Stimulated activated naive CD4-positive, alpha-beta T cell treated with Interleukin-2 at 50 U/mL for 16 hours (primary cell): ENCODE data around the gene SH3TC1.

ENCODE experiments used
- DNase-seq: peaks from one replicate; lab custom pipeline; 2025; lab: John Stamatoyannopoulos, UW

The SH3TC1 gene

DNA sequence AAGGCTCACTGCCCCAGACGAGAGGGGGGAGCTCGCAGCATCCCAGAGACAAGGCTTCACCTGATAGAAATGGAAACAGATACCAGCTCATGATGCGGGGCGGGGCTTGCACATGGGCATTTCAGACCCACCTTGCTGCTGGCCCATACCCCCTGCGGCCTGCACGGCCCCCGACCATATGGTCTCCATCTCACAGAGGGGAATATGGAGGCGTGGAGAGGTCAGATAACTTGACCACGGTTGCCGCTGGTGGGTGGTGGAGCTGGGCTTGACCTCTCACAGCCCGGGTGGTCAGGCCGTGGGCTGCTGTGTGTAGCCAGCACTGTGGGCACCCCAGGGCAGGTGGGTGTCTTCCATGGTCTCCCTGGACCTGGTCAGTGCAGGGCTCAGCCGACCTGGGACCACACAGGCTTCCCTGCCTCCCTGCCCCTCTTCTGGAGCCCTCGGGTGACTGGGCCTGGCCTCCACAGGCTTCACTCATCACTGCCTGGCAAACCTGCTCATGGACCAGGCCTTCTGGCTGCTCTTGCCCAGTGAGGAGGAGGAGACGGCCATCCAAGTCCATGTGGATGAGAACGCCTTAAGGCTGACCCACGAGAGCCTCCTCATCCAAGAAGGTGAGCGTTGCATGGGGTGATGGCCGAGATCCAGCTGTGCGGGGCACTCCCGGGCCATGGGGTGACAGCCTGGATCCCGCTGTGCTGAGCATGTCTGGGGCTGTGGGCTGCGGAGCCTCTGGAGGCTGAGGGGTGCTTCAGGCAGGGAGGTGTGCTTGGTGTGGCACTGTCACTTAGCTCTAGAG lies 16.8 kb downstream of the SH3TC1 start:
- no peak for DNase-seq

DNA sequence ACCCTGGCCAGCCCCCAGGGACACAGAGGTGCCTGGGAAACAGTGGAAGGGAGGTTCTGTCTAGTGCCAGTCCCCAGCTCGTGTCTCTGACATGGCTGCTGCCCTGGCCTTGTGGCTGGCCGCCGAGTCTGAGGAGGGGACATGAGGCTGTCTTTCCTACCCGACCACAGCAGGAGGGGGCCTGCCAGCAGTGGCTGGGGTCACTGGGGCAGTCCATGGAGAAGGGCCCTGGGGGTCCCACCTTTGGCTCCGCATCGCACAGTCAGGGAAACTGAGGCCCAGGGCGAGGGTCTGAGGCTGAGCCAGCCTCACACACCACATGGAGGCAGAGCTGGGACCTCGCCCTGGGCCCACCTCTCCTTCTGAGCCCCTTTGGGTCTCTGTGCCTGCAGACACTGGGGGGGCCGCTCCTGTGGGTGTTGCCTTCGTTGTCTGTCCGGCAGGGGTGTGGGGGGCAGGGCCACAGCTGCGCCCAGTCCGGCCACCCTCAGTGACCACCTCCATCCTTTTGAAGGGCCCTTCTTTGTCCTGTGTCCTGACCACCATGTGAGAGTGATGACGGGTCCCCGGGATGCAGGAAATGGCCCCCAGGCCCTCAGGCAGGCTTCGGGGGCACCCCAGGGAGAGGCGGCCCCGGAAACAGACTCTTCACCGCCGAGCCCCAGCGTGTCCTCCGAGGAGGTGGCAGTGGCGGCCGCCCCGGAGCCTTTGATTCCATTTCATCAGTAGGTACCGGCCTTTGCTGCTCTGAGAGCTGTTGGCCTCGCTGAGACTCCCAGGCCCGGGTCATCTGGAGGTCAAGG lies 17.6 kb downstream of the SH3TC1 start:
- DNase-seq = no peak

DNA sequence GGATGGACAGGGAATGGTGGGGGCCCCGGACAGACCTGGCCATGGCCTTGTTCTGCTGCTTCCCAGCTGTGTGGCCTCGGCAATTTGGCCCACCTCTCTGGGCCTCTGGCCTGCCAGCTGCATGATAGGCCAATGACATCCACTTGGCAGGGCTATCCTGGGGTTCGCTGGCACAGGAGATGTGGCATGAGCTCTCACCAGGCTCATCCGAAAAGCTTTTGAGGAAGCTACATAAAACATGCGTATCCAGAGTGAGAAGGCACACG lies 18.1 kb downstream of the SH3TC1 start:
- no peak for DNase-seq

DNA sequence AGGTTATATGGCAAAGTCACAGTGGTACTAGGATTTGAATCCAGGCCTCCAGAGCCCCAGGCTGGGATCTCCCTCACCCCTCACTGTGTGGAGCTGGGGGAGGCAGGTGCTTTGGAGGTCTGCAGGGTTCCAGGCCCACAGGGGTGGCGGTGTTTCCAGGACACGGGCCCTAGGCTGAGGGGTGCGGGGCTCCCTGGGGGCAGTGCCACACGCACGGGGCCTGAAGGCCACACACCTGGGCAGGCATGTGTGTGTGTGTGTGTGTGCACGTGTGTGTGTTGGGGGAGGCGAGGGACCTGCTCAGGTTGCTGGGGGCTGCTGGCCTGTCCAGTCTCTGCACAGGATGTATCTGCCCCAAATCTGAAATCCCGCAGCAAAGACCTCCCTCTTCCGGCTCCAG lies 18.8 kb downstream of the SH3TC1 start:
- no peak for DNase-seq

DNA sequence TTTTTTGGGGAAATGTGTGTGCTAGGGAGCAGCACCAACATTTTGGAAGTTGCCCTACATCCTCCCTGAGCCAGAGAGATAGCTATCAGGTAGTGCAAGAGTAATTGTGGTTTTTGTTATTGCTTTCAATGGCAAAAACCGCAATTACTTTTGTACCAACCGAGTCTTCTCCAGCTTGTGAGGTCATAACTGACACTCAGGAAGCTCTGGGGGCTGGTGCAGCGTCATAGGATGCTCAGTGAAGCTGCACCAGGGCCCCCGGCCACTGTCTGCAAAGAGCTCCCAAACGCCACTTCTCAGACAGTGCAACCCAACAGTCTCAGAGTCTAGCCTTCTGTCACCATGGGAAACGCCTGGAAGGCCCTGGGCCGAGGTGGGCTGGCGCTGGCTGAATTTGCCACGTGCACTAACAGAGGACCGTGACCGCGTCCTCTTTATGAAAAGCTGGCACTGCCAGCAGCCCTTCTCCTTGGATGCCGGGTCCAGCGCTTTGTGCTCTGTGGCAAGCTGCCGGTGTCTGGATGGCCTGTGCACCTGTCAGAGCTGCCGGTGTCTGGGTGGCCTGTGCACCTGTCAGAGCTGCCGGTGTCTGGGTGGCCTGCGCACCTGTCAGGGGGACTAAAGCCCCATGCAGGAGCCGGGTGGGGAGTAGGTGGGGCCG lies 19.4 kb downstream of the SH3TC1 start:
- no peak for DNase-seq

DNA sequence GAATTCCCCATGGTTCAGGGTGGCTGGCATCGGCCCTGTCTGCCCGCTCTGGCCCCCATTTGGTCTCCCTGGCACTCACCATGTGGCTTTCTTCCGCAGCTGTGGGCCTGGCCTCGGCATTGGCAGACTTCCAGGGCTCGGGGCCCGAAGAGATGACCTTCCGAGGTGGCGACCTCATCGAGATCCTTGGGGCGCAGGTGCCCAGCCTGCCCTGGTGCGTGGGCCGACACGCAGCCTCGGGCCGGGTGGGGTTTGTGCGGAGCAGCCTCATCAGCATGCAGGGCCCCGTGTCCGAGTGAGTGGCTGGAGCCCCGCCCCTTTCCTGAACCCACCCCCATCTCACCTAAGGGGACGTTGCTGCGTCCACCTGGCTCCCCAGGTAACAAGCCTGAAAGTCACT lies 20.1 kb downstream of the SH3TC1 start:
- no peak for DNase-seq

DNA sequence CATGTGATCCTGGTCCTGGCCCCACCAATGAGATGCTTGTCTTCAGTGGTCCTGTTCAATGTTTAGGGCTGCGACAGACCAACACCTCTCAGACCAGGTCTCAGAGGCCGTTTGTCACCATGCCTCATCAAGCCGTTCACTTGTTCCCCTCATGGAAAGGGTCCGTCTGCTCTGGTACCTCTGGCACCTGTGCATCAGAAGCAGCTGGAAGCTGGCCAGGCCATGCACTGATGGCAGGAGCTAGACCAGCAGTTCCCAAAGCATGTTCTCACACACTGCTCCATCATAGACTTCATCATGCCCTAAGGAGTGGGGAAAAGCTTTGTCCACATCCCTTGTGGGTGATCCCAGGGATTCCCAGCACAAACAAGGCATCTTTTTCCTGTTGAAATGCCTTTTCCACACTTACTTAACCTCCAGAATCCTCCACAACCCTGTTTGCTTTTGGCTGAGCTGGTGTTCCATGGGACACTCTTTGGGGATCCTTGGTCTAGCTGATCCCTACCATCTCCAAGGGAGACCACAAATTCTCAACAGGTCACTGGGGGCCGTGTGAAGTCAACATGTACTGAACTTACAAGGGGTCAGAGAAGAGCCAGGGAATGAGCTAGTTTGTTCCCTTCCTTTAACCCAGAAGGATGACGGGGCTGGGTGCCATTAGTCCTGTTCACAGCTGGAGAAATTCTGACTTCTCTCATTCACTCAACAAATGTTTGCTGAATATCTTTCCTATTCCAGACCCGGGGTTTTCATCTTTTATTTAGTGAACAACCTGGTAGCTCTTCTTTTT lies 21.8 kb downstream of the SH3TC1 start:
- DNase-seq = no peak

DNA sequence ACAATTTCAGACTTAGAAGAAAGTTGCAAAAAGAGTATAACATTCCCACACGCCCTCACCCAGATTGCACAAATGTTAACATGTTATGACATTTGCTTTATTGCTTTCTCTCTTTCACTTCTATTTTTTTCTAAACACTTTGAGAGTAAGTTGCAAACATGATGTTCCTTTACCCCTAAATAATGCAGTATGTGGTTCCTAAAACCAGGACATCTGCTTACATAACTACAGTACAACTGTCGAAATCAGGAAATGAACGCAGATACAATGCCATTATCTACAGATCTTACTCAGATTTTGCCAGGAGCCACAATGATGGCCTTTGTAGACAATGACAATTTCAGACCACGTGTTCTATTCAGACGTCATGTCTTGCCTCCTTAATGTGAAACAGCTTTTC lies 22.4 kb downstream of the SH3TC1 start:
- DNase-seq = no peak

DNA sequence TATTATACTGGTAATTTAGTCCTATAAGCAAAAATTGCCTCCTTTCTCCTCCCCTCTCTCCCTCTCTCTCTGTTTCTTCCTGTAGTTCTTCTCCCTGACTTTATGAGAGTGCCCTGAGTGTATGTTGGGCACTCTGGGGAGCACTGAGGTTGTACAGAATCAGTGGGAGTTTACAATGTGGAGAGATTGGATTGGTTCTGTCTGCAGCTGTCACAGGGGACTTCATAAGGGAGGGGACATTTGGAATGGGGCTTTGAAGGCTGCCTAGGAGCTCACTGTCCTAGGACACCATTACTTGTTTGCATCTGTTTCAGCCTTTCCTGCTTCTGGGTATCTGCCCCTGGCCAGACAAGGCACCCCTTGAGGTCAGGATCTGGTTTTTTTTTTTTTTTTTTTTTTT lies 22.9 kb downstream of the SH3TC1 start:
- no peak for DNase-seq

DNA sequence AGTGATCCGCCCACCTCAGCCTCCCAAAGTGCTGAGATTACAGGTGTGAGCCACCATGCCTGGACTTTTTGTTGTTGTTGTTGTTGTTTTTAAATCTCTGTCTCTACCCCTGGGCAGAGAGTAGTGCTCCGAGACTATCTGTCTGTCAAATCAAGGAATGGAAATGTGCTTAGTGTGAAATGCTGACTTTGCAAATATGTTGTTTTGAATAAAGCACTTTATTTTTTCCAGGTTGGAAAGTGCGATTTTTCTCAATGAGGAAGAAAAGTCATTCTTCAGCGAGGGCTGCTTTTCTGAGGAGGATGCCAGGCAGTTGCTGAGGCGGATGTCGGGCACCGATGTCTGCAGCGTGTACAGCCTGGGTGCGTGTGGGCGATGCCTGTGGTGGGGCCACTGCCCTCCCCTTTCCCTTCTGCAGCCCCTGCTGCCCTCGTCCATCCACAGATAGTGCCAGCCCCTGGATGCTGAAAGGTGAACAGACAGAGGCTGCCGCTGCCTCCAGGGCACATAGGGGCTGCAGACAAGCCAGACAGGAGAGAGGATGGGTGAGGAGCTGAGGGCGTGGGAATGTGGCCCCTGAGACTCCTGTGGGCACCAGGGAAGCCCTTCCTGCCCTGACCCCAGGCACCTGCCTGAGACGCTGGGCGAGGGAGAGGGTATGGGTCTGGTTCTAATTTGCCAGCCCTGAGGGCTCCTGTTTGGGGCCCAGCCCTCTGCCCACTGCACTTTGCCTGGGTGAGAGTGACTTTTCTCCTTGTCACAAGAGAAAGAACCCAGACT lies 23.7 kb downstream of the SH3TC1 start:
- no peak for DNase-seq

DNA sequence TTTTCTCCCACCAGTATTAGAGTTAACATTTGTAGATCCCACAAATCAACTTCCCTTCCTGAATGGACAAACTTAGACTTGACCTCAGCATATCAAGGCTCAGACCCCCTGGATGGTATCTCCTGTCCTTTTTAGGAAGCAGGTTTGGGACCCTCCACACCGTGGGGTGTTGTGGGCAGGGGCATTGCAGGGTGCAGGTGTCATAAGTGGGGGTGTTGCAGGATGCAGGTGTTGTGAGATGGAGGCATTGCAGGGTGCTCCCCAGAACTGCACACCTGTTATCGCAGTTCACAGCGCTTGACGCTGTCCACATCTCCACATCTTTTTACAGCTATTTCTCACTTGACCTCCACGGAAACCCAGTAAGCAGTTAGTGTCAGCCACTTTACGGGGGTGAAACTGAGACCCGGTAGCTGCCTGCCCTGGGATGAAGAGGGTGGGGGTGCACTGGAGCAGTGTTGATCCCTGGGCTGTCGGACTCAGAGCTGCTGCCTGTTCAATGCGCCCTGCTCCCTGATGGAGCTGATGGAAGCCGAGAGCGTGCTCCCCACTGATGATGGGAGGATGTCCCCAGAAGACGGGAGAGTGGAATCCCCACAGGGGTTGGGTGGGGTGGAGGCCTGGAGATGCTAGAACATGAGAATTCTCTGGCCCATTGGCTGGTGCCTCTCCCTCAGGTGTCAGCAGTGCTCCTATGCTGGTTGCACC lies 25.3 kb downstream of the SH3TC1 start:
- no peak for DNase-seq

DNA sequence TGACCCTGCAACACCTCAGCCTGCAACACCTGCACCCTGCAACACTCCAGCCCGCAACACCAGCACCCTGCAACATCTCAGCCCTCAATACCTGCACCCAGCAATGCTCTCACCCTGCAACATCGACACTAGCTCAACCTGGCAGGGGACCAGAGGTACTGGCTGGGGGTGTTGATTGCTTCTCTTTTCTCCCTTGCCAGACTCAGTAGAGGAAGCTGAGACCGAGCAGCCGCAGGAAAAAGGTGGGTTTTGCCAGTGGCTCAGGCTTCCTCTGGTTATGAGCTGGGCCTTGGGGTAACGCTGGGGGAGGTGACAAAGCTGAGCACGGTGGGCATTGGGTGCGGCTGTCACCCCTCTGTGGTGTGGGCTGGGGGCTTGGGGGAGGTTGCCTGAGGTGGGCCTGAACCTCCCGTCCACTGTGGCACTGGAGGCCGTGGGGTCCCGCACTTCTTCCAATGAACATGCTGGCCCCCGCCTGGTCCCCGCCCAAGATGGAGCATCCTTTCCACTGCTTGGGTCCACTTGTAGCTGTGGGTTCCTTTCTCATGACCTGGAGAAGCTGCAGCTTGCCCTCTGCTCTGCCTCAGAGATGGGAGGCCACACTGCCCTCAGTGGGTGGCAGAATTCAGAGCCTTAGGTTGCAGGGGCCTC lies 26.0 kb downstream of the SH3TC1 start:
- no peak for DNase-seq

DNA sequence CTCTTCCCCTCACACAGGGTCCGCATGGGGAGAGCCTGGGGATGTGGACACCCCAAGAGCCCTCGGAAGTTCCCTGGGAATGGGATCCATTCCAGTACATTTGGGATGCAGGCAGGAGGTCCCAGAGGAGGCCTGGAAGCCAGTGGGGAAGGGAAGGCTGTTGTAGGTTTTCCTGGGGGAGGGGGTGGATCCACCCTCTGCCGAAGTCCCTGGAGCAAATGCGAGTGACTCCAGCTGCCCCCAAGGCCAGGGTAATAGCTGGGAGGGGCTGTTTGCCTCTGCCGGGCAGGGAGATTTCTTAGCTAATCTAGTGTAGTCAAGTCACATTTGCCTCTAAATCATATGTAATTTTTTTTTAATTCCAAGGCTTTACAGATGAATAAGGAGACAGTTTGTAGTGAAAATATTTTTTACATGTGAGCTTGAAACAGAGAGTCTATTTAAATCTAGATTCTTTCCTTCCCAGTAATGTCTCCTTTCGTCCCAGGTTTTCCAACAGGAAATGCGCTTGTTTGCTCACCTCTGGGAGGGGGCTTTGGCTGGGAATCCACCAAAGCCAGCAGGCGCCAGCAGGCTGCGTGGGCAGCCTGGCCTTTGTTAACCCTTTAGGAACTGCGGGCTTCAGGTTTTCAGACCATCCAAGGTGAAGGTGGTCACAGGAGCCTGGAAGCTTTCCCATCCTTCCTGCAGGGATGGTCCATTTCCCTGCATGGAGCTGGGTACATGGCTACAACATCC lies 26.8 kb downstream of the SH3TC1 start:
- DNase-seq = no peak

DNA sequence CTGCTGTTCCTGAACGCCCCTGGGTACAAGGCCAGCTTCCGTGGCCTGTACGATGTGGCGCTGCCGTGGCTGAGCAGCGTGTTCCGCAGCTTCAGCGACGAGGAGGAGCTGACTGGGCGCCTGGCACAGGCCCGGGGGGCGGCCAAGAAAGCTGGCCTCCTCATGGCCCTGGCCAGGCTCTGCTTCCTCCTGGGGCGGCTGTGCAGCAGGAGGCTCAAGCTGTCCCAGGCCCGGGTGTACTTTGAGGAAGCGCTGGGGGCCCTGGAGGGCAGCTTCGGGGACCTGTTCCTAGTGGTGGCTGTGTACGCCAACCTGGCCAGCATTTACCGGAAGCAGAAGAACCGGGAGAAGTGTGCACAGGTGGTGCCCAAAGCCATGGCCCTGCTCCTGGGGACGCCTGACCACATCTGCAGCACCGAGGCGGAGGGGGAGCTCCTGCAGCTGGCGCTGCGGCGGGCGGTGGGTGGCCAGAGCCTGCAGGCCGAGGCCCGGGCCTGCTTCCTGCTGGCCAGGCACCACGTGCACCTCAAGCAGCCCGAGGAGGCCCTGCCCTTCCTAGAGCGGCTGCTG lies 28.2 kb downstream of the SH3TC1 start:
- DNase-seq = no peak

DNA sequence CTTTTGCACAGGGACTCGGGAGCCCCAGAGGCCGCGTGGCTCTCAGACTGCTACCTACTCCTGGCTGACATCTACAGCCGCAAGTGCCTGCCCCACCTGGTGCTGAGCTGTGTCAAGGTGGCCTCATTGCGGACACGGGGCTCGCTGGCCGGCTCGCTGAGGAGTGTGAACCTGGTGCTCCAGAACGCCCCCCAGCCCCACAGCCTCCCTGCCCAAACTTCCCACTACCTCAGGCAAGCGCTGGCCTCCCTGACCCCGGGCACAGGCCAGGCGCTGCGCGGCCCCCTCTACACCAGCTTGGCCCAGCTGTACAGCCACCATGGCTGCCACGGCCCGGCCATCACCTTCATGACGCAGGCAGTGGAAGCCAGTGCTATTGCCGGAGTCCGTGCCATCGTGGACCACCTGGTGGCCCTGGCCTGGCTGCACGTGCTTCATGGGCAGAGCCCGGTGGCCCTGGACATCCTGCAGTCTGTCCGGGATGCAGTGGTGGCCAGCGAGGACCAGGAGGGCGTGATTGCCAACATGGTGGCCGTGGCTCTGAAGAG lies 28.8 kb downstream of the SH3TC1 start:
- no peak for DNase-seq

DNA sequence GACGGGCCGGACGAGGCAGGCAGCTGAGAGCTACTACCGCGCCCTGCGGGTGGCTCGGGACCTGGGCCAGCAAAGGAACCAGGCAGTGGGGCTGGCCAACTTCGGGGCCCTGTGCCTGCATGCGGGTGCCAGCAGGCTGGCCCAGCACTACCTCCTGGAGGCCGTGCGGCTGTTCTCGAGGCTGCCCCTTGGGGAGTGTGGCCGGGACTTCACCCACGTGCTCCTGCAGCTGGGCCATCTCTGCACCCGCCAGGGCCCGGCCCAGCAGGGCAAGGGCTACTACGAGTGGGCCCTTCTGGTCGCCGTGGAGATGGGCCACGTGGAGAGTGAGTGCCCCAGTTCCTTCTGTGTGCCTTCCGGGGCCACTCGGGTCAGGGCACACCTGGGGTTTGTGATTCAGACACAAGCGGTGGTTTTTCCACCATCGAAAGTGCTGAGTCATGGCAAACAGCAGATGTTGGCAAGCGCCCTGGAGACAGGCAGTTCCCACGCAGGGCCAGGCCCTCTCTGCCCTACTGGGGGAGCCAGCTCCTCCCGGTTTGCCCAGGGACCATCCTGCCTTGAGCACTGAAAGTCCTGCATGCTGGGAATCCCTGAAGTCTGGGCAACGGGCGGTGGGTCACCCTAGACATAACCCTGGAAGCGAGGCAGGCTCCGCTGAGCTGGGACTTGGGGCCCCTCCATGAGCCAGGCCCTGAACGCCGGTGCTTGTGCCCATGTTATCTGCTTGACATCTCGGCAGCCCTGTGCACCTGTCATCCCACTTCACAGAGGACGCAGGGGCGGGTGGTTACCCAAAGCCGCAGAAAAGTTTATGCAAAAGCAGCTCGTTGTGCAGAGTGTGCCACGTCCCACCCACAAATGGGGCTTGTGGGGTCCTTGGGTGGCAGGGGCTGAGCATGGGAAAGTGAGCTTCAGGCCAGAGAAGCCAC lies 29.5 kb downstream of the SH3TC1 start:
- DNase-seq = peak; percentile 77

DNA sequence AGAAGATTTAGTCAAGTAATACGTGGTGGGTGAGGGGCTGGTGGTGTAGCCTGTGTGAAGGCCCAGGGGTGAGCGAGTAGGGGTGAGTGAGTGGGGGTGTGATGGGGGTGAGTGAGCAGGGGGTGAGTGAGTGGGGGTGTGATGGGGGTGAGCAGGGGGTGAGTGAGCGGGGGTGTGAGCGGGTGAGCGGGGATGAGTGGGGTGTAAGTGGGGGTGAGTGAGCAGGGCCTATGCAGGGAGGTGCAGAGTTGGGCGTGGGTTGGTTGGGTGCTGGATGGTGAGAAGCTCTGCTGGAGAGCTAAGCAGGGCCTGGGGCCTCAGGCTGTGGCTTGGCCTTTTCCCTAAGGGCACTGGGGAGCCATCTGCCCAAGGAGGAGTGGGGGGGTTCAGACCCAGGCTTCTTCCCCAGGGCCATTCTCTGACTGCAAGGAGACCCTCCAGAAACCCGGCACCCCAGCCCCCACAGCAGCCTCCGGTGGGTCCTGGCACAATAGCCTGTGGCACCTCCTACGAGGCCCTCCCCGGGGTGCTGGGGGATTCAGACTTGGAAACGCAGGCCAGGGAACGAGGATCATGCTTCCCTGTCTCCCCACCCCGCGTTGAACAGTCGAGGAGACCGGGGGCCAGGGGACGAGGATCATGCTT lies 30.4 kb downstream of the SH3TC1 start:
- peak; percentile 43 for DNase-seq
